Non-pigmented ciliary epithelial cell (primary cell): ENCODE measurements around the gene TAB2.

Experiments
- DNase-seq: peaks from one replicate; pipeline ENCODE4 v3.0.0-alpha.2; 2010; ENCODE audit warnings: low read depth

The TAB2 gene, protein sequence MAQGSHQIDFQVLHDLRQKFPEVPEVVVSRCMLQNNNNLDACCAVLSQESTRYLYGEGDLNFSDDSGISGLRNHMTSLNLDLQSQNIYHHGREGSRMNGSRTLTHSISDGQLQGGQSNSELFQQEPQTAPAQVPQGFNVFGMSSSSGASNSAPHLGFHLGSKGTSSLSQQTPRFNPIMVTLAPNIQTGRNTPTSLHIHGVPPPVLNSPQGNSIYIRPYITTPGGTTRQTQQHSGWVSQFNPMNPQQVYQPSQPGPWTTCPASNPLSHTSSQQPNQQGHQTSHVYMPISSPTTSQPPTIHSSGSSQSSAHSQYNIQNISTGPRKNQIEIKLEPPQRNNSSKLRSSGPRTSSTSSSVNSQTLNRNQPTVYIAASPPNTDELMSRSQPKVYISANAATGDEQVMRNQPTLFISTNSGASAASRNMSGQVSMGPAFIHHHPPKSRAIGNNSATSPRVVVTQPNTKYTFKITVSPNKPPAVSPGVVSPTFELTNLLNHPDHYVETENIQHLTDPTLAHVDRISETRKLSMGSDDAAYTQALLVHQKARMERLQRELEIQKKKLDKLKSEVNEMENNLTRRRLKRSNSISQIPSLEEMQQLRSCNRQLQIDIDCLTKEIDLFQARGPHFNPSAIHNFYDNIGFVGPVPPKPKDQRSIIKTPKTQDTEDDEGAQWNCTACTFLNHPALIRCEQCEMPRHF

DNA sequence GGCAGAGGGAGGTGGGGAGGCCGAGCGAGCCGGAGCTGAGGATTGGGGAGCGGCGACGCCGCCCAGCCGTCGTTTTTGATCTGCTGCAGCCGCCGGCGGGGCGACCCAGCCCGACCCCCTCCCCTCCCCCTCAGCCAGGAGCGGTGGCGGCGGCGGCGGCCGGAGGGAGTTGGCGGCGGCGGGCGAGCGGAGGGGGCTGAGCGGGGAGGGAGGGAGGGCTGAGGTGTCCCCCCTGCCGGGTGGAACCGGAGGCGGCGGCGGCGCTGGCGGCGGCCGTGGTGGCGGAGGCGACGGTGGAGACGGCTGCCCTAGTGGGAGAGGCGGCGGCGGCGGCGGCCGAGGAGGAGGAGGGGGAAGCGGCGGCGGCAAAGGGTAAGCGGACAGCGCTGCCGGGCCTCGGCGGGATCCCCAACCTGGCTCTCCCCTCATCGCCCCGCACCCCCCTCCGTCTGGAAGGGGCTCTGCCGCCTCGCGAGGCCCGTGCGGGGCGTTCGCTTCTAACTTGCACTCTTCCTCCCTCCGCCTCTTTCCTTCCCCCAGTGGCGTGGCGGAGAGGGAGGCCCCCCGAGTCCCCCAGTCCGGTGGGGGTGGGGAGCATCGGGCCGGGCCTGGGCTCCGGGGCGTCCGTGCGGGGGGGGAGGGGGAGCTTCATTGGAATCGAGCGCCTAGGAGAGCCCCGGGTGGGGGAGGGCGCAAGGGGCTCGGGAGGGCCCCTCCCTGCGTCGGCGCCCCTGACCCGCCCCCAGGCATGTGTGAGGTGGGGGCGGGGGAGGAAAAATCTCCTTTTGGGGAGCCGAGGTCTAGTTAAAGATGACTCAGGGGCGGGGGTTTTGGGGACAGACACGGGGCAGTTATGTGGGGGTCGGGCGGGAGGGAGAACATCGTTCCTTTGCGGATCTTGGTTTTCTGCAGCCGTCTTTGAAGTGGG, at the start of gene TAB2:
Gene TAB2, plus strand, starts transcription at position 69 of the 928 bp plus-strand sequence. CDS start 52,286 bp downstream, outside the sequence.
- no peak for DNase-seq

DNA sequence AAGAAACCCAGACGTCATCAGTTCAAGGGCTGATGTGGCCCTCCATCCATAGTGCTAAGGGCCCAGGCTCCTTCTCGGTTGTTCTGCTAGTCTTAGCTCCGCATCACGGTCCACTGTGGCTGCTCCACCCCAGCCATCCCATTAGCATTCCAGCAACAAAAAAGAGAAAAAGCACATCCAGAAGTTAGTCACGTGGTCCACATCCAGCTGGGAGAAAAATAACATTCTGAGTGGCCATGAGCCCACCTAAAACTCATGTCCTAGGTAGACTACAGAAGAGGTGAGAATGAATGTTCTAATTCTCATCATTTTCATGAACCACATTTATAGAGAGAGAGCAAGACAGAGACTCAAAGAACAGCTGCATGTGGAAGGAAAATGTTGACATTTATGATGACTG, 49.4 kb upstream of the TAB2 start:
- no peak for DNase-seq

DNA sequence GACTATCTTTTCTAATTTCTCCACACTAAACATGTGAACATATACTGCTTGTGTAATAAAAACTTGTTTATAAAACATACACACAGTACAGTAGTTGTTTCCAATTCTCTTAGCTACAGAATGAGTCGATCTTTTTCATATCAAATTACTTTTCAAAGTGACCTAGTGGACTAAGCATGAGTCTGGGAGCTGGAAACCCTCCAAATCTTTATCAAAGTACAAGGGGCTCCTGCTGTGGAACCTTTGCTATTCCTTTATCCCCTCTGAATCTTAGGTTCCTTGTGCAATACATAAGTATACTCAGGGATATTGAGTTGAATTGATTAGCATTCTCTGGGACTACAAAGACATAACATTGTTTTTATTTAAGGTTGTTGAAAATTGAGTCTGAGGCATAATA, 48.7 kb upstream of the TAB2 start:
- no peak for DNase-seq

DNA sequence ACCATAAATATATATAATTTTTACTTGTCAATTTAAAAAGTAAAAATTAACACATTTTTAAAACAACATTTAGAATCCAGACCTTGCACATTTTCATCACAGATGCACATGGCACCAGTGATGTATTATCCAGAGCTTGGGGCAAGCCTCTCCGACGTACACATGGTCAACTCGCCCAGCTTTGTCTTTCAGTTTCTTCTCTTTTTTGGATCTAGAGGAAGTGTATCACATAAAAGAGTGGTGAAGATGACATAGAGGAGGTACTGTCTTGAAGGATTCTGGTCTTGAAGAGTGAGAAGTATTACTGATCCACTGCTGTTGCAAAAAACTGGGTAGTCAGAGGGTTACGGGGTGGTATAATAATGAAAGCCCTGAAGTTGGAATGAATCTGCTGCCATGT, 46.9 kb upstream of the TAB2 start:
- DNase-seq = no peak

DNA sequence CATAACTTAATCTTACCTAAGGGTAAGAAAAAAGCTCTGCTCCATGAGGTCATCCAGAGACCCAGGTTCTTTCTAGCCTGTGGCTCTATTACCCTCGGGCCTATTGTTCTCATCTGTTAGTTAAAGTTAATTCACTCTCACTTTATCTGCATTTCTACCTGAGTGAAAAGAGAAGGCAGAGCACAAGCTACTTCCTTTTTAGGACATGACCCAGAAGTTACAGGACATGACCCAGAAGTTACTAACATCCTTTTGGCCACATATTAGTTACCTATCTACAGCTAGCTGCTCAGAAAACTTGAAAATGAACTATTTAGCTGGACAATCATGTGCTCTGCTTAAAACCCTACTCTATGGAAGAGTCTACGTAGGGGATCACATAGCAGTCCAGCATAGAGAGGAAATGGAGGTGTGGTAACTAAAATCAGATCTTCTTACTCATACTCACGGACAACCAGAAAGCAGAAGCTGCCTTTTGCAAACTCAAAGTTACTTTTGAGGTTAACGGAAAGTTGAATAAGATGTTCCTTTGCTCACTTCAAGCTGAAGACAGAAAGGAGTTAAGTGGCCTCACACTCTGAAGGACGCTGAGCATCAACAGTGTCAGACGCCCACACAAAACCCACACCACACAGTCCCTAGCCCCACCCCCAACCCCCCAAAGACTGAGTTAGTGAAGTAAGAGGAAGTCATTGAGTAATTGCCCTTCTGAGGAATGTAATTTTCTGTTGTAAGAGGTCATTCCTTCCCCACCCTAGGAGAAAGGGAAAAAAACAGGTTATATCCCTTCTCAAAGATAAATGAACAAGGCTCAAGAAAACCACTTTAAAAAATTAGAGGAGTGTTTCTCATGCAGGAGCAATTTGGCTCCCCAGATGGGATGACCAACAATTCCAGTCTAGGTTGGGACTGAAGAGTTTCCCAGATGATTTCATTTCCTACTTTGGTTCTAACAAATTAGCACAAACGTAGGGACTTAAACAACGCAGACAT, 45.9 kb upstream of the TAB2 start:
- no peak for DNase-seq

DNA sequence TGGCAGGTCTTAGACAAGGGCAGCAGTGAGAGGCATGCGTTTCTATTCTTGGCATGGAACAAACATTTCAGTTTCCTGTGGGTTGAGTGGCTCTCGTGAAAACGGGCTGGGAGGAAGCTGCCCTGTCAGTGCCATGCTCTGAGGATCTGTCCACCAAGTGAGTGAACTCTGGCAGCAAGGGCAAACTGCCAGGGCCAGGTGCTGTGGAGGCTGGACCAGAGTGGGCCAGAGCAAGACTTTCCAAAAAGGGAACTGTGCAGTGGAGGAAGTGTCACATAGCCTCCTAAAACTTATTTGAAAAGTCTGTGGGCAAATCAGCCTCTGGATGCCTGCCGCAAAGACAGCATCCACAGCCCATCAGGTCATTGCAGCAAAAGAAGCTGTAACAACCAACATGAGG, 44.2 kb upstream of the TAB2 start:
- DNase-seq = no peak

DNA sequence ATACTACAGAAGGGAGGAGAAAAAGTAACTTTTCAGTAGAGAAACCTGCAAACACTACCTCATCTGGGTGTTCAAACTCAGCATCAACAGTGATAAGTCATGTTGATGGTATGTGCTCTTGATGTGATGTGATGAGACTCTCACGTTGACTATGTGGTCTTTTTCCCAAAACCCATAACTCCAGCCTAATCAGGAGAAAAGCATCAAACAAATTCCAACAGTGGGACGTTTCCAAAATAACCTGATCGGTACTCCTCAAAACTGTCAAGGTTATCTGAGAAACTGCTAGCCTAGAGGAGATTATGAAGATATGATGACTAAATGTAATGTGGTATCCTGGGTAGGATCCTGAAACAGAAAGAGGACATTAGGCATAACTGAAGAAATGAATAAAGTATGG, 41.9 kb upstream of the TAB2 start:
- DNase-seq = no peak

DNA sequence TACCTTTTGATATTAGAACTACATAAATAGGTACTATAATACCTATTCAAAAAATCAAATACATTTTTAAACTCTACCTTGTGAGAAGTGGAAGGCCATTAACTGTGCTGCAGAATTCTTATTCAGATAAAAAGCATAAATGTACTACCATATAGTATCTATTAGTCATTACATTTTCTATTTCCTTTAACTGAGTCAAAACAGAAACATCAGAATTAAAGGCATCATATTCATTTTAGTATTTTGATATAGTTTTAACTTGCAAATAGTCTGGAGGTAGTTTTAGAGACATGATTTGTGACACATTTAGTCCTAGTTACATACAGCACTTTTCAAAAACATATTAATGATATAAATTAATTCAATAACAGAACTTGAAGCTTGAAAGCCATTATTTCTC, 39.9 kb upstream of the TAB2 start:
- no peak for DNase-seq

DNA sequence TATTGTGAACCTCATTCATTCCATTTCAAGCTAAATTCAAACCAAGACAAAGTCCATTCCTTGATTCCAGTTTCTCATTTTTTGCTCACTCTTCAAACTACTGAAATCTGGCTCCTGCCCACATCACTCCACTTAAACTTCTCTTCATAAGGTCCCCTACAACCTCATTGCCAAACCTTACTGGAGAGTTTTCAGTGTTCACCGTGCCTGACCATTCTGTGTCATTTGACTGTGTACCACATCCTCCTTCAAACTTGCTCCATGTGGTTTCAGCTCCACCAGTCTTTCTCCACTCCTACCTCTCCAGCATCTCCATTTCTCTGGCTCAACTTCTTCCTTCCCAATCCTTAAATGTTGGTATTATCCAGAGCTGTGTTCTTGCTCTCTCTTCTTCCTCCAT, 38.5 kb upstream of the TAB2 start:
- no peak for DNase-seq

DNA sequence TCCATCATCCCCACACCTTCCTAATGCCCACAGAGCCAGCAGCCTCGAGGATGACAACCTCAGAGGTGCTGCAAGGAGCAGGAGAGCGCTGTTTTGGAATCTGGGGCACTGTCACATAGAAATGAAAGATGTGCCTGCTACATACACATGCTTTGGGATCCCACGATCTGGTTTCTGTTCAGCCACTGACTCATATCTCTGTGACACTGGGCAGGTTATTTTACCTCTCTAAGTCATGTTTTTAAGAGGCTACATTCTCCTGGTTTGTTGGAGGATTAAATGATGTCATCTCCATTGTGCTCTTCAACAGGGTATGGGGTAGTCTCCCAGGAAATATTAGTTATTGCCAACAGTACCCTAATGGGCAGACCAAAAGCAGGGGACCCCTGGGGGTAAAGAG, 32.6 kb upstream of the TAB2 start:
- no peak for DNase-seq

DNA sequence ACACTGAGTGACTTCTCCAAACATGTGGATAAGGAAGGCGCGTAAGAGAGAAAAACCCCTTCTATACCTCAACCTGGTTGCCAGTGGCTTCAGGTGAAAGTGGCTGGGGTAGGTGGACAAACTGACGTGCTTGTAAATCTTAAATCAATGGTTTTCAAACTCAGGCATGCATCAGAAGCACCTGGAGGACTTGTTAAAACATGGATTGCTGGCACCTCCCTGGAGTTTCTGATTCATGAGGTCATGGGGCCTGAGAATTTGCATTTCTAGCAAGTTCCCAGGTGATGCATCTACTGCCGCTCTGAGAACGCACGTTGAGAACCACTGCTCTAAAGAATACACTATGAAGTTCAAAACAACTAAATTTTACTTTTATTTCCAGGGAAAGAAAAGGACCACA, 31.9 kb upstream of the TAB2 start:
- no peak for DNase-seq

DNA sequence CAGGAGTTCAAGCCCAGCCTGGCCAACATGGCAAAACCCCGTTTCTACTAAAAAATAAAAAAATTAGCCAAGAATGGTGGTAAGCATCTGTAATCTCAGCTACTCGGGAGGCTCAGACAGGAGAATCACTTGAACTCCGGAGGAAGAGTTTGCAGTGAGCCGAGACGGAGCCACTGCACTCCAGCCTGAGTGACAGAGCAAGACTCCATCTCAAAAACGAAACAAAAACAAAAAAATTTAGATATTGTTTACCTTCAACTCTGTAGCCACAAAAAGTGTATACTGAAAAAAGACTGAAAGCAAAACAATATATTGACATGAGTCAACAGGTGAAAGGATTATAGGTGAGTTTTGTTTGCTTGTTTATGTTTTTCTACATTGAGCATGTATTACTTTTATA, 30.6 kb upstream of the TAB2 start:
- no peak for DNase-seq

DNA sequence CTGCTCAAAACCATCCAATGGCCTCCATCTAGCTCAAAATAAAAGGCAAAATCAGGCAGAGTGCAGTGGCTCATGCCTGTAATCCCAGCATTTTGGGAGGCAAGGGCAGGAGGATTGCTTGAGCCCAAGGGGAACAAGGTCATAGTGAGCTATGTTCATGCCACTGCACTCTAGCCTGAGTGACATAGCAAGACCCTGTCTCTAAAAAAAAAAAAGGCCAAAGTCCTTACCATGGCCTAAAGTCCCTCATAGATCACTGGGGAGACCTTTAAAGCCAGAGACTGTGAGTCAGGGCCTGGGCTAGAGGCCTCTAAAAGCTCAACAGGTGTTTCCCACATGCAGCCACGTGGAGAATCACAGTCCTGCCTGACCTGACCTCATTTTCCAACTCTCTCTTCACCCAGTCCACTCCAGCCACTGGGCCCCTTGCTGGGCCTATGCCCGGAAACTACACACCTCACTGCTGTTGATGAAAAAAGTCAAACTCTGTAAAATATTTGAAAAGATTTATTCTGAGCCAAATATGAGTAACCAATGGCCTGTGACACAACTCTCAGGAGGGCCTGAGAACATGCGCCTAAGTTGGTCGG, 28.2 kb upstream of the TAB2 start:
- no peak for DNase-seq

DNA sequence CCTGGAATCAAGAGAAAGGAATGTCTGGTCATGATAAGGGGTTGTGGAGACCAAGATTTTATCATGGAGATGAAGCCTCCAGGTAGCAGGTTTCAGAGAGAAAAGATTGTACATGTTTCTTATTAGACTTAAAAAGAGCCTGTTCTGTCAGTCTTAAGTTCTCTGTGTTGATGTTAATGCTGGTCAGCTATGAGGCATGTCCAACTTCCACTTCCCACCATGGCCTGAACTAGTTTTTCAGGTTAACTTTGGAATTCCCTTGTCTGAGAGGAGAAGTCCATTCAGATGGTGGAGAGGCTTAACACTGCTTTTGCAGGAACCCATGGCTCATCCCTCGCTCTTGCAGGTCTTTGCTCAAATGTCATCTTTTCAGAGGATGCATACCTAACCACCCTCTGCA, 27.5 kb upstream of the TAB2 start:
- no peak for DNase-seq

DNA sequence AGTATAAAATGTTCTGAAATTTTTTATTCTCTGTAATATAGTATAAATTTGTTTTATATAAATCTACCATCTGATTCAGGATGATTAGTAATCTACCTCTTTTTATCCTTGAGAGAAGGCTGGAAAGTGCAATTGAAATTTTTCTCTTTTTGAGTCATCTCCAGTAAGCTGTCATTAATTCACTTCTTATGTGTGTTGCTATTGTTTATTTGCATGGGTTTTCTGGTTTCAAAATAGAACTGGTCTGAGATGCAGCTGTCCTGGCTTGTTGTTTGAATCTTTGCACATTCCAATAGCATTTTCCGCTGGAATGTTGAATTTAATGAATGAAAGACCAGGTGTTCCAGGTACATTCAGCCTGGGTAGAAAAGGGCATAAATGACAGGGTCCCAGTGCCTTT, 24.3 kb upstream of the TAB2 start:
- no peak for DNase-seq

DNA sequence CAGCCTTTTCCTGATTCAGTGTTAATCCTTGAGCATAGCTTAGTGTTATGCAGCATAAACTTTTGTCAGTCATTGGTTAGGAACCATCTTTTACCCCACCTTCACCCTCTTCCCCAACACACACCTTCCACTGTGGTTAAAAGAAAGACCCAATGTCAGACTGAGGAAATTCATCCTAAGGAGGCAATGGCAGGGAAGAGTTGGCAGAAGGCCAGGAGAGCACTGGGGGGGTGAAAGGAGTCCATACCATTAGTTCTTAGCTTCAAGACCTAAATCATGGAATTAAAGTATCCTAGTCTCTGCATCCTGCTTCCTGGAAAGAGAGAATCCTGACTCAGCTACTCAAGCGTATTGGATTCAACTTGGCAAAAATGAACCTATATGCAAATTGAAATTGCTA, 16.9 kb upstream of the TAB2 start:
- DNase-seq = no peak

DNA sequence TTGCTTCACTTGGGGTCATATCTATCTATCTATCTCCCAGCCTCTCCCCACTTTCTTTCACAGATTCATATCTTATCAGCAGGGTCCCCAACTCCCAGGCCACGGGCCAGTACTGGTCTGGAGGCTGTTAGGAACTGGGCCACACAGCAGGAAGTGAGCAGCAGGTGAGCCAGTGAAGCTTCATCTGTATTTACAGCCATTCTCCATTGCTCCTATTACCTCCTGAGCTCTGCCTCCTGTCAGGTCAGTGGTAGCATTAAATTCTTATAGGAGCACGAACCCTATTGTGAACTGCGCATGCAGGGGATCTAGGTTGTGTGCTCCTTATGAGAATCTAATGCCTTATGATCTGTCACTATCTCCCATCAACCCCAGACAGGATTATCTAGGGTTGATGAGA, 14.8 kb upstream of the TAB2 start:
- no peak for DNase-seq

DNA sequence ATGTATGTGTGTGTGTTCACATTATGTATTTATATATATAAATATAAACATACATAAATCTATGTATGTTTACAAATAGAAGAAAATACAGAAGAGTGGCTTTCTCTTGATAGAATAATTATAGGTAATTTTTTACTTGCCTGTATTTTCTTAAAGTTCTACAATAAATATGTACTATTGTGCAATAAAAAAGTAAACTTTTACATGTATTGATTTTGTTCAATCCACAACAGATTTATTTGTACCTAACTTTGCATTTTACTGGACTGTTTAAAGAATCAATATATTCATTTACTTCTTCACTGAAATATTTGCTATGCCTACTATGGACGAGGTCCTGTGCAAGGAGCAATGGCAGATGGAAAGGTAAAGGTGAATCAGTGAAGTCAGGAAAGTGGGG, 14.0 kb upstream of the TAB2 start:
- DNase-seq = no peak

DNA sequence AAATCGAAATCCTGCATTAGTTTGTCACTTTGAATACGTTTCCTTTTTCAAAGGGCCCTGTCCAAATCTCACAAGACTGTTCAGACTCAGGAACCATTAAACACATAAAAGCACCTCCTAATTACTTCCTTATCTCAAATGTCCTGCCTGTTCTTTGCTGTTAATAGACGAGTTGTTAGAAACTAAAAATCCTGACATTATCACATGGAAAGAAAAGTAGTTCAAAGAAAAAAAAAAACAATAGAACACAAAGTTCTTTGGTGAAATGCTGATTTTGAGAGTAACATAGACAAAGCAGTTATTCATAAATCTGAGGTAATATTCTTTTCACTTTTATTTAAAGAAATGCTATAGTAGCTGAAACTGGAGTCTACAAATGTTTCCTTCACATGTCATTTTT, 12.1 kb upstream of the TAB2 start:
- no peak for DNase-seq

DNA sequence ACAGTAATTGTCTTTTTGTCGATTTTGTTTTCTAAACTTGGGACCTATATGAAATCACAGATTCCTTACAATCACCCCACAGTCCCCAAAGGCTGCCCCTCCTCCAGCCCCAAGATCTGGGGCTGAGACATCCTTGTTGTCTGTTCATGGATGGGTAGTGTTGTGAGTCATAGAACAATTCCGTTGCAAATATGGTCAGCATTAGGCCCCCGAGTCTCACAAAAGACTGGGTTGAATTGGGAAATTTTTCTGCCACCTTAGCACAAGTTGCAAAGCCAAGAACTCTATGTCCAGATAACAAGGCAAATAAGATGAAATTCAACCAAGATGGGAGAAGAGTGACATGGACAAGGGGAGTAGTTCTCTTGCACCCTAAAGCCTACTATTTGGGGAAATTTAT, 10.5 kb upstream of the TAB2 start:
- no peak for DNase-seq

DNA sequence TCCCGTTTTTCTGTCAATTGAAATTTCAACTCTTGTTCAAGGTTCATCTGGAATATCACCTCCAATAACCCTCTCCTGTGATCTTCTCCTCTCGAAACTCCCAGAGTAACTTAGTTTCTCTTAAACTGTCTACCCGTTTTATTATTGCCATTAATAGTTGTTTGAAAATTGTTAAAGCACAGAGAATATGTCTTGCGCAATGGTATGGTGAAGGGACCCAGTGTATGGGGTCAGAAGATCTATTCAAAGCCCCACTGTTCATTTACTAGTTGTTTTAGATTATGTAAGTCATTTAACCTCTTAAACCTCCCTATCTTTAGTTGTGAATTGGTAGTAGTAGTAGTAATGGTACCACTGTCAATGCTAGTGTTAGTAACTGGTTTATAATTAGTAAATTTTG, 6.2 kb upstream of the TAB2 start:
- DNase-seq = no peak
